Prostate gland (tissue), 2 donors: ENCODE results near the gene OR5H2. TPM values are rescaled to one million over a fixed set of nuclear protein-coding genes. Genes with fewer than 3 reads are reported as not detected.

Experiments used
- DNase-seq: peaks from one replicate; pipeline ENCODE4 v3.0.0-alpha.2; 2019; ENCODE audit warnings: low spot score
- H3K27ac ChIP-seq, 2 donors: fragments of 200-600 bp; sonication (generic); 2 replicates each; pipeline ENCODE4 v1.5.1; 2017 to 2019
- H3K27me3 ChIP-seq: fragments of 200-600 bp; sonication (generic); replicated peaks from 2 replicates; pipeline ENCODE4 v1.5.1; 2019; ENCODE audit not compliant: insufficient read depth
- H3K36me3 ChIP-seq, 2 donors: fragments of 200-600 bp; sonication (generic); 1 replicate in 1 of 2; 2 replicates in 1 of 2; pipeline versions ENCODE4 v1.5.1 to v1.8.1; 2017 to 2019
- H3K4me1 ChIP-seq: fragments of 200-600 bp; sonication (generic); replicated peaks from 2 replicates; pipeline ENCODE4 v1.5.1; 2019
- H3K4me3 ChIP-seq, 2 donors: fragments of 200-600 bp; sonication (generic); 2 replicates each; pipeline ENCODE4 v1.5.1; 2017 to 2019
- H3K9me3 ChIP-seq: fragments of 200-600 bp; sonication (generic); 2 replicates; pipeline ENCODE4 v1.5.1; 2017
- CTCF ChIP-seq, 4 experiments: fragments of 200-600 bp in 2 of 4; fragments of 450-650 bp in 2 of 4; sonication (generic) in 2 of 4; IDR thresholded peaks; 1 replicate in 3 of 4; 2 replicates in 1 of 4; pipeline ENCODE4 v1.5.1; 2016 to 2019; ENCODE audit warnings: antibody characterized with exemption in 4 of 4, mild to moderate bottlenecking in 2 of 4, moderate library complexity in 2 of 4
- POLR2A ChIP-seq: fragments of 450-650 bp; IDR thresholded peaks from one replicate; pipeline ENCODE4 v1.6.1; 2016; ENCODE audit warnings: antibody characterized with exemption, mild to moderate bottlenecking
- POLR2AphosphoS5 ChIP-seq: sonication (generic); formaldehyde crosslinking; IDR thresholded peaks from one replicate; pipeline ENCODE4 v1.6.1; 2017; ENCODE audit warnings: antibody characterized with exemption
- WGBS: methylation state at CpG from one replicate; pipeline ENCODE4 v1.1.5; 2018; 5-methylcytosine and 5-hydroxymethylcytosine counted together
- intact Hi-C: fragments of 100-400 bp; cut with DNase I; formaldehyde crosslinking; loops from one replicate; pipeline ENCODE4 v1.14.2; 2022
- total RNA-seq, 2 donors: library from RNA; depleted of rRNA; stranded (reverse); fragments of >200 nt; gene quantifications; one replicate each; pipeline ENCODE4 v1.1.0, GENCODE V29; 2016

OR5H2 gene
- total RNA-seq, 2 donors from 2014 or later: not detected

- DNase-seq: no peak
- Histone ChIP-seq H3K4me3 (no peak overlapping the region), H3K27ac (no peak overlapping the region), H3K9me3 (no peaks in the 10 kb centered on the region), H3K36me3 (no peaks in the 10 kb centered on the region), H3K4me1 (no peaks in the 10 kb centered on the region), H3K27me3 (no peaks in the 10 kb centered on the region)
- intact Hi-C loops: no loop called here
- TF ChIP-seq CTCF (IDR thresholded peaks at IDR 0.05) (no peak), POLR2A (no peak), POLR2AphosphoS5 (no peak)
- whole genome bisulfite sequencing: 96% methylated on average over 3 of the region's 3 CpGs
Observed at GRCh38 chr3:98269846-98270245, 12.5 kb upstream of the OR5H2 start.

DNA sequence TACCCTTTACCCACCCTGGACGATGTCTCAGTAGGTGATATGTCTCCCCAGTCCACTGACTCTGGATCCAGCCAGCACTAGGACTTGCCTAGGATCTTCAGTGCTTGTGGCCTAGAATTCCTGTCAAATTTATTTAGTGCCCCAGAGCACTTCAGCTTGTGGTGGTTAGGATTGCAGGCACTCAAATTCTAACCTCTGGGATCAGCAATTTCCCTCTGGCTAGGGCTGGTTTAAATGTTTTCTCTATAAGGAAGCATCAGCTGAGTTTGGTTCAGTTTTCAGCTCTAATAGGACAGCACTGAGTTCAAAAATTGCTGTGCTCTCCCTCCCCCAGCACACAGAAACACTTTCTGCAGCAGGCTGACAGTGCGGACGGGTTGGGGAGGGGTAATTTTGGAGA, 10.2 kb upstream of the OR5H2 start:
- no peak for DNase-seq
- WGBS: 69% methylated on average over 3 of the region's 3 CpGs
- H3K27ac ChIP-seq: no peak overlapping the region

DNA sequence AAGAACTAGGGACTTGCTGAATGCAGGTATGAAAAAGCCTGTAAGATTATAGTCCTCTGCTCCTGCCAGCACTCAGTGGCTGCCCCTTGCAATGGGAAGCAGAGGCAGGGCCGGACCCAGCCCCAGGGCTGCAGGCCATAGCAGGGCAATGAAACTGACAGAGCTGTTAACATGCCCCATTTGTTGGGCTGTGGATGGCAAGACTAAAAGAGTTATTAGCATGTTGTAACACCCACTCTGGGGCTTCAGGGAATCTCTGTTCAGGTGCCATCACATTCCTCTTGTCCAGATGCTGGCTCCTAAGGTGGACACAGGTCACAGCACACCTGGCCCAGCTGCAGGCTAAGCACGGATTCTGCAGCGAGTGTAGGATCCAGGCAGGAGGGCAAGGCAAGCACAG, 7.4 kb upstream of the OR5H2 start:
- no peaks in the 10 kb centered on the region for H3K36me3 ChIP-seq
- no peak overlapping the region for H3K27ac ChIP-seq
- TF ChIP-seq POLR2A: no peak
- TF ChIP-seq CTCF (IDR thresholded peaks at IDR 0.05): no peak
- TF ChIP-seq POLR2AphosphoS5: no peak
- no peaks in the 10 kb centered on the region for H3K9me3 ChIP-seq
- H3K4me3 ChIP-seq: no peak overlapping the region
- H3K4me1 ChIP-seq: no peaks in the 10 kb centered on the region
- DNase-seq: no peak
- WGBS: 90% methylated on average over 3 of the region's 3 CpGs
- intact Hi-C loops: no loop called here
- H3K27me3 ChIP-seq: no peaks in the 10 kb centered on the region

More for the DNA sequence above, 10.2 kb upstream of the OR5H2 start:
- no peak overlapping the region for H3K4me3 ChIP-seq
- TF ChIP-seq POLR2AphosphoS5 (no peak), POLR2A (no peak), CTCF (IDR thresholded peaks at IDR 0.05) (no peak)
- no peaks in the 10 kb centered on the region for H3K27me3 ChIP-seq
- no peaks in the 10 kb centered on the region for H3K9me3 ChIP-seq
- intact Hi-C loops: no loop called here
- H3K36me3 ChIP-seq: no peaks in the 10 kb centered on the region
- no peaks in the 10 kb centered on the region for H3K4me1 ChIP-seq

DNA sequence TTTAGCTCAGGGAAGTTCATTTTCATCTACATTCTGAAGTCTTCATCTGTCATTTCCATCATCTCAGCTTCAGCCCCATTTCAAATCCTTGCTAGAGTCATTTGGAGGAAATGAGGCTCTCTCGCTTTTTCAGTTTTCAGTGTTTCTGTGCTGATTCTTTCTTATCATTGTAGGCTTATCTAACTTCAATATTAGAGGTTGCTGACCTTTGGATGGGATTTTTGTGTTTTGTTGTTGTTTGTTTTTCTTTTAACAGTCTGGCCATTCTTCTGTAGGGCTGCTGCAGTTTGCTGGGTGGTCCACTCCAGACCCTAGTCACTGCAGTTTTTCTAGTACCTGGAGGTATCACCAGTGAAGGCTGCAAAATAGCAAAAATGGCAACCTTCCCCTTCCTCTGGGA, 8.6 kb downstream of the OR5H2 start:
- Histone ChIP-seq H3K27me3 (no peaks in the 10 kb centered on the region), H3K4me1 (no peaks in the 10 kb centered on the region), H3K27ac (no peak overlapping the region), H3K36me3 (no peaks in the 10 kb centered on the region), H3K4me3 (no peak overlapping the region), H3K9me3 (no peaks in the 10 kb centered on the region)
- TF ChIP-seq POLR2AphosphoS5 (no peak), CTCF (IDR thresholded peaks at IDR 0.05) (no peak), POLR2A (no peak)
- WGBS: 94% methylated on average over 1 of the region's 1 CpG
- DNase-seq: no peak
- intact Hi-C loops: no loop called here

GRCh38 chr3:98291332-98291957, 9.1 kb downstream of the OR5H2 start:
- WGBS: 89% methylated on average over 10 of the region's 10 CpGs
- DNase-seq: no peak
- Histone ChIP-seq H3K36me3 (no peaks in the 10 kb centered on the region), H3K9me3 (no peaks in the 10 kb centered on the region), H3K27ac (no peak overlapping the region), H3K4me1 (no peaks in the 10 kb centered on the region), H3K4me3 (no peak overlapping the region), H3K27me3 (no peaks in the 10 kb centered on the region)
- TF ChIP-seq POLR2AphosphoS5 (no peak), POLR2A (no peak), CTCF (IDR thresholded peaks at IDR 0.05) (no peak)
- intact Hi-C loops: no loop called here
